Kidney tubule cell (primary cell): ENCODE results near the gene TXLNG.

Source experiments
- DNase-seq: peaks from one replicate; pipeline ENCODE4 v3.0.0-alpha.2; 2018; ENCODE audit warnings: low spot score

Gene TXLNG

GRCh38 chrX:16874458-16875095 is 88.3 kb downstream of the TXLNG start:
- DNase-seq: no peak

- DNase-seq: no peak
Measured at GRCh38 chrX:16876696-16877095, 90.4 kb downstream of the TXLNG start.

- DNase-seq: peak; percentile 32
Measured at GRCh38 chrX:16882169-16882568, 95.9 kb downstream of the TXLNG start.

DNA sequence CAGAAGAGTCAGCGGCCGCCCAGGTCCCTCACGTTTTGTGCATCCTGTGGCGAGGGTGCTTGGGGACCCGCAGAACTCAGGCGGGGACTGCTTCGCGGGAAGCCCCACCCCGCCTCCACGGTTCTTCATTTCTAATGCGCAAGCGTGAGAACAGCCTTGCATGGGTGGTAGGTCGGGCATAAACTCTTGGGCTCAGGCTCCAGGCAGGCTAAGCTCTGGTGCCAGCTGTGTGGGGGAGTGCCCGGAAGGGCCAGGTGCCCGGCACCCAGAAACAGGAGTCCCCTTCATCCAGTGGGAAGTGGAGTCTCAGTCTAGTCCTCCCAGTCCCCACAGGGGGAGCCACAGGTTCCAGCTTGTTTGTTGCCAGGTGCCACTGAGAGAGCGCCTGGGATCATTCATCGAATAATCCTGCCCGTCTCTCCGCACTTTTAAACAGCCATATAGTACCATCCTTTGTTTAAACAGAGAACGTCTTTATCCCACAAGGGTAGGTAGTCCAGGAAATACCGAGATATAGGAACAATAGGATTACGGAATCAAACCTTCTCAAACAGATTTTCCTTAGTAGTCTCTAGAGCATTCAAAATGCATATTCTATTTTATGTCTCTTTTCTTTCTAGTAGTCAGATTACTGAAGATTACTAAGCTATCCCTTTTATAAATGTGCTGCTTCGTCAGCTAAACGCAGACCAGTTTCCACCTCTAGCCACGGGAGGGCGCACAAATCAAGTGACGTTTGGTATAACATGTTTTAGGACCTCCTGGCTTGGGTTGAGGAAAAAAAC is 96.6 kb downstream of the TXLNG start:
- peak; percentile 68 for DNase-seq

DNA sequence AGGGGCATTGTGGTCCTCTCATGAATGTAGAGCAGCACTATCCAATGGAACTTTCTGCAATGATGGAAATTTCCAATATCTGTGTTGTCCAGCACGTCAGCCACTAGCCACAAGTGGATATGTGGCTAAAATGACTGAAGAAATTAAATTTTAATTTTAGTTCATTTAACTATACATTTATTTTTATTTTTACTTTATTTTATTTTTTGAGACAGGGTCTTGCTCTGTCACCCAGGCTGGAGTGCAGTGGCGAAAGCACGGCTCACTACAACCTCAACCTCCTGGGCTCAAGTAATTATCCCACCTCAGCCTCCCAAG is 97.2 kb downstream of the TXLNG start:
- no peak for DNase-seq

DNA sequence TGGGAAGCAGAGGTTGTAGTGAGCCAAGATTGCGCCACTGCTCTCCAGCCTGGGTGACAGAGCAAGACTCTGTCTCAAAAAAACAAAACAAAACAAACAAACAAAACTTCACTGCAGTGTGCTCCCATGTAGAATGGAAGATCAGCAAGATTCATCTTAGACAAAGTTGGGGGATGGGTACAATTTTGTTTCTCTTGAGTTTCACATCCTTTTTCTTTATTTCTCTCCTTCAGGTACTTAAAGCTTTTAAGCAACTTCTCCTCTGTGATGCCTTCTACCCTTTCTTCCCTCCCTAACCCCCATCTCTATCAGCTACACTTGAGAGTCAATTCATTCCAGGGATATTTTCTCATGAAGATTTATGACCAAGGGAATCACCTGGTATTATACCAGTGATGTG is 99.4 kb downstream of the TXLNG start:
- DNase-seq: no peak

- DNase-seq: peak; percentile 79
Measured at GRCh38 chrX:16892504-16893362, 106.5 kb downstream of the TXLNG start.
